ENCODE measurements around the gene KLHL29.

KLHL29 gene

DNA sequence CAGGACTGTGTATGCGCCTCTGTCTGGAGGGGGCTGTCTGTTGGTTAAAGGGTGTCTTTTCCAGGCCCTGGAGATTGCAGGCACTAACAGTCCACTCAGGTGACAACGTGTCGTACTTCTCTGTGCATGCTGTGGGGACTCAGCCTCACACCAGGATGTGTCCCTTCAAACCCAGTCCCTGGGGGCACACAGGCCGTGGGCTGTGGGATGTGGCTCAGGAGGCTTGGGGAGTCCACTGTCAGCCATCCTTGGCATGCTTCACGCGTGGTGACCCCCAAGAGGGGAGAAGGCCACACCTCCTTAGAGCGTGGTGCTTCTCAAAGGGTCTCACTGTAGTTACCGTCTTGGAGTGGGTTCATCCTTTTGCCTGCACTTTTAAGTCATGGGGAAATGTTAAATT lies 127.8 kb downstream of the KLHL29 start:
- Histone ChIP-seq H3K9me3 (ENCODE audit: insufficient read depth, low read depth, low read length) (no peaks in the 10 kb centered on the region), H3K4me2 (ENCODE audit: low read length) (no peak overlapping the region), H3K79me2 (ENCODE audit: control insufficient read depth, insufficient read depth, low read length, poor library complexity) (no peaks in the 10 kb centered on the region), H3K4ac (ENCODE audit: low read depth, low read length) (no peak overlapping the region), H4K8ac (ENCODE audit: low read depth, low read length) (no peak overlapping the region), H4K12ac (ENCODE audit: low read depth, low read length) (no peak overlapping the region), H3K27me3 (ENCODE audit: insufficient read depth, low read length) (no peaks in the 10 kb centered on the region), H3K4me3 (ENCODE audit: low read depth, low read length) (no peak overlapping the region), H3K4me1 (ENCODE audit: control insufficient read depth in 1 of 2, insufficient read depth in 2 of 2, low read length in 2 of 2) (no peaks in the 10 kb centered on the region), H2BK5ac (ENCODE audit: low read depth, low read length, poor library complexity) (no peak overlapping the region), H3K9ac (ENCODE audit: low read length) (no peak overlapping the region), H3K36me3 (ENCODE audit: control insufficient read depth in 1 of 2, insufficient read depth in 2 of 2, low read length in 2 of 2) (no peaks in the 10 kb centered on the region), H2AK5ac (ENCODE audit: low read length) (no peak overlapping the region), H4K91ac (ENCODE audit: low read depth, low read length) (no peak overlapping the region), H2AFZ (ENCODE audit: insufficient read depth, low read length, poor library complexity) (no peak overlapping the region), H2BK120ac (ENCODE audit: insufficient read depth, low read length, poor library complexity) (no peak overlapping the region), H3K23ac (ENCODE audit: low read length) (no peak overlapping the region), H2BK12ac (ENCODE audit: low read length) (no peak overlapping the region), H3K18ac (ENCODE audit: low read length) (no peak overlapping the region), H3K14ac (ENCODE audit: low read length) (no peak overlapping the region), H3K79me1 (ENCODE audit: low read length) (no peaks in the 10 kb centered on the region), H3K27ac (ENCODE audit: low read depth, low read length) (no peak overlapping the region)
- no peak for DNase-seq
- no CpG with 5 or more reads among the region's 8 CpGs for WGBS (ENCODE audit: extremely low coverage, insufficient coverage, insufficient read length)

DNA sequence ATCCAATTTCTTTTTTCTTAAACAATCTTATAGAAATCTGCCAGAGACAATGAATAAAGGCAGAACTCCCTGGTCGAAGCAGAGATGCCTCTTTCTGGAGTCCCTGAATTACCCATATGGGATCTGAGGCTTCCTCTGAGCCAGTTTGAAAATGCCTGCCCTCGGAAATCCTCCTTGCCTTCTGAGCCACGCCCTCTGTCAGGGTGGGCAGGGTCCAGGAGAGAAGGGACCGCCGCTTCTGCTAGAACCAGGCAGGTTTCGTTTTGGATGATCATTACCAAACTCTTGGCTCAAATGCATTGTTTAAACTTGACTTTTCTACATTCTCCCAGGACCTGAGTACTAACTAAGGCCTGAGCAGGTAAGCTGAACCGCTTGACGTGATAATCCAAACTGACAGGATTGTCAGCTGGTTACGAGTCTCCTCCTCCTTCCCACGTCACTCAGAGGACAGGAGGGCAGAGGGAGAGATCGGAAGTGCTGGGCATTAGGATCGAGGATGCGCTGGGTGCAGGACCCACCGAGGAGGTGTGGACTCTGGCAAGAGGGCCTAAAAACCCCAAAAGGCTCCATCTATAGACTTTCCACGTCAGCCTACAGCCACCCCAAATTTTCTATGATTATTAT lies 128.4 kb downstream of the KLHL29 start:
- H3K18ac ChIP-seq (ENCODE audit: low read length), result no peak overlapping the region
- no peak overlapping the region for H3K23ac ChIP-seq (ENCODE audit: low read length)

GRCh38 chr2:23513872-23514793 lies 129.2 kb downstream of the KLHL29 start:
- Histone ChIP-seq H3K14ac (ENCODE audit: low read length) (no peak overlapping the region), H3K27ac (ENCODE audit: low read depth, low read length) (no peak overlapping the region), H3K4me2 (ENCODE audit: low read length) (no peak overlapping the region), H4K8ac (ENCODE audit: low read depth, low read length) (no peak overlapping the region), H4K91ac (ENCODE audit: low read depth, low read length) (no peak overlapping the region), H3K4ac (ENCODE audit: low read depth, low read length) (no peak overlapping the region), H2AFZ (ENCODE audit: insufficient read depth, low read length, poor library complexity) (no peak overlapping the region), H3K9me3 (ENCODE audit: insufficient read depth, low read depth, low read length) (no peaks in the 10 kb centered on the region), H3K79me1 (ENCODE audit: low read length) (no peaks in the 10 kb centered on the region), H2BK5ac (ENCODE audit: low read depth, low read length, poor library complexity) (no peak overlapping the region), H3K23ac (ENCODE audit: low read length) (no peak overlapping the region), H2BK12ac (ENCODE audit: low read length) (no peak overlapping the region), H2AK5ac (ENCODE audit: low read length) (no peak overlapping the region), H2BK120ac (ENCODE audit: insufficient read depth, low read length, poor library complexity) (no peak overlapping the region), H3K36me3 (ENCODE audit: control insufficient read depth in 1 of 2, insufficient read depth in 2 of 2, low read length in 2 of 2) (no peaks in the 10 kb centered on the region), H3K27me3 (ENCODE audit: insufficient read depth, low read length) (no peaks in the 10 kb centered on the region), H3K18ac (ENCODE audit: low read length) (no peak overlapping the region), H3K4me3 (ENCODE audit: low read depth, low read length) (no peak overlapping the region), H3K4me1 (ENCODE audit: control insufficient read depth in 1 of 2, insufficient read depth in 2 of 2, low read length in 2 of 2) (peaks cover 4 to 8% of the 10 kb centered on the region in 2 experiments), H3K79me2 (ENCODE audit: control insufficient read depth, insufficient read depth, low read length, poor library complexity) (no peaks in the 10 kb centered on the region), H4K12ac (ENCODE audit: low read depth, low read length) (no peak overlapping the region), H3K9ac (ENCODE audit: low read length) (no peak overlapping the region)
- WGBS (ENCODE audit: extremely low coverage, insufficient coverage, insufficient read length), result no CpG with 5 or more reads among the region's 10 CpGs
- peak in 1 of 2 donors; percentile 8 for DNase-seq

More for the DNA sequence above, 128.4 kb downstream of the KLHL29 start:
- no peaks in the 10 kb centered on the region for H3K9me3 ChIP-seq (ENCODE audit: insufficient read depth, low read depth, low read length)
- no peak overlapping the region for H3K4ac ChIP-seq (ENCODE audit: low read depth, low read length)
- no peaks in the 10 kb centered on the region for H3K27me3 ChIP-seq (ENCODE audit: insufficient read depth, low read length)
- no peaks in the 10 kb centered on the region for H3K79me2 ChIP-seq (ENCODE audit: control insufficient read depth, insufficient read depth, low read length, poor library complexity)
- peaks cover 0 to 2% of the 10 kb centered on the region in 2 experiments for H3K4me1 ChIP-seq (ENCODE audit: control insufficient read depth in 1 of 2, insufficient read depth in 2 of 2, low read length in 2 of 2)
- no peak overlapping the region for H2BK5ac ChIP-seq (ENCODE audit: low read depth, low read length, poor library complexity)
- WGBS (ENCODE audit: extremely low coverage, insufficient coverage, insufficient read length), result no CpG with 5 or more reads among the region's 15 CpGs
- H2AFZ ChIP-seq (ENCODE audit: insufficient read depth, low read length, poor library complexity), result no peak overlapping the region
- no peaks in the 10 kb centered on the region for H3K36me3 ChIP-seq (ENCODE audit: control insufficient read depth in 1 of 2, insufficient read depth in 2 of 2, low read length in 2 of 2)
- no peak overlapping the region for H3K14ac ChIP-seq (ENCODE audit: low read length)
- H3K79me1 ChIP-seq (ENCODE audit: low read length), result no peaks in the 10 kb centered on the region
- H4K12ac ChIP-seq (ENCODE audit: low read depth, low read length), result no peak overlapping the region
- H3K9ac ChIP-seq (ENCODE audit: low read length), result no peak overlapping the region
- peak in 1 of 2 donors; percentile 46 for DNase-seq
- no peak overlapping the region for H2BK120ac ChIP-seq (ENCODE audit: insufficient read depth, low read length, poor library complexity)
- no peak overlapping the region for H2BK12ac ChIP-seq (ENCODE audit: low read length)
- no peak overlapping the region for H3K4me3 ChIP-seq (ENCODE audit: low read depth, low read length)
- H4K8ac ChIP-seq (ENCODE audit: low read depth, low read length), result no peak overlapping the region
- H3K27ac ChIP-seq (ENCODE audit: low read depth, low read length), result no peak overlapping the region
- no peak overlapping the region for H4K91ac ChIP-seq (ENCODE audit: low read depth, low read length)
- H2AK5ac ChIP-seq (ENCODE audit: low read length), result no peak overlapping the region
- H3K4me2 ChIP-seq (ENCODE audit: low read length), result no peak overlapping the region

DNA sequence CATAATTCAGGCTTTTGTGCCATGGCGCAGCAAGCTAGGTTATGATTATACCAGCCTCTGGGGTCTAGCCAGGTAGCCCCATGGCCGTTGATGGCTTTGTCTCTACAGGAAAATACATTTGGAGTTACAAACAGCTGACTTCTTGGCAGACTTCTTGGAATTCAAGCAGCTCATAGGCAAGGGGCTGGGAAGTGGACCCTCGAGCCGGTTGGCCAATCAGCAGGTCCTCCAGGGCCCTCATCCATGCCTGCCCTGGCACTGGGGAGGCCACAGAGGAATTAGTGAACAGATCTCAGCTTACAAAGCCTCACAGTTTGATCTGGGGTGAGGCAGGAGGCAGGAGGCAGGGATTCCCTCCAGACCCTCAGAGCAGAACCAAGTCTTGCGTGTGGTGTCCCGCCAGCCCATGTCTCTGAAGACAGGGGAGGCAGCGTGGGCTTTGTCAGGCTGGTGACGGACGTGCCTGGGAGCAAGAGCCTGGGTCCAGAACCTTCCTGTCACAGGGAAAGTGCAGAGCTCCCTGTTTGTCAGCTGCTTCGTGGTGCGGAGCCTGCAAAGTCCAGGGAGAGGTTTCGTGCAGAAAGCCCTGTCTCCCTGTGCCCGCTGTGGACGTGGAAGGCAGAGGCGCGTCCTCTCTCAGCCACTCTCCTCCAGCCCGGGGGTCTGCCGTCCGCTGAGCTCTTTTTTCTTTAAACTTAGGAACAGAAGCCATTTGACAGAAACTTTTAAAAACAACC lies 131.7 kb downstream of the KLHL29 start:
- Histone ChIP-seq H2BK120ac (ENCODE audit: insufficient read depth, low read length, poor library complexity) (no peak overlapping the region), H3K27me3 (ENCODE audit: insufficient read depth, low read length) (no peaks in the 10 kb centered on the region), H3K18ac (ENCODE audit: low read length) (no peak overlapping the region), H2BK12ac (ENCODE audit: low read length) (no peak overlapping the region), H3K4me3 (ENCODE audit: low read depth, low read length) (no peak overlapping the region), H3K23ac (ENCODE audit: low read length) (no peak overlapping the region), H3K27ac (ENCODE audit: low read depth, low read length) (no peak overlapping the region), H4K91ac (ENCODE audit: low read depth, low read length) (no peak overlapping the region), H2BK5ac (ENCODE audit: low read depth, low read length, poor library complexity) (no peak overlapping the region), H4K8ac (ENCODE audit: low read depth, low read length) (no peak overlapping the region), H3K79me2 (ENCODE audit: control insufficient read depth, insufficient read depth, low read length, poor library complexity) (no peaks in the 10 kb centered on the region), H2AFZ (ENCODE audit: insufficient read depth, low read length, poor library complexity) (no peak overlapping the region), H3K4me1 (ENCODE audit: control insufficient read depth in 1 of 2, insufficient read depth in 2 of 2, low read length in 2 of 2) (peaks cover 7 to 14% of the 10 kb centered on the region in 2 experiments), H3K14ac (ENCODE audit: low read length) (no peak overlapping the region), H3K79me1 (ENCODE audit: low read length) (no peaks in the 10 kb centered on the region), H2AK5ac (ENCODE audit: low read length) (no peak overlapping the region), H3K9ac (ENCODE audit: low read length) (no peak overlapping the region), H3K9me3 (ENCODE audit: insufficient read depth, low read depth, low read length) (no peaks in the 10 kb centered on the region), H3K36me3 (ENCODE audit: control insufficient read depth in 1 of 2, insufficient read depth in 2 of 2, low read length in 2 of 2) (no peaks in the 10 kb centered on the region), H3K4ac (ENCODE audit: low read depth, low read length) (no peak overlapping the region), H4K12ac (ENCODE audit: low read depth, low read length) (no peak overlapping the region), H3K4me2 (ENCODE audit: low read length) (no peak overlapping the region)
- no peak for DNase-seq
- WGBS (ENCODE audit: extremely low coverage, insufficient coverage, insufficient read length), result no CpG with 5 or more reads among the region's 19 CpGs
